ENCODE measurements around the gene MEF2A.

DNA sequence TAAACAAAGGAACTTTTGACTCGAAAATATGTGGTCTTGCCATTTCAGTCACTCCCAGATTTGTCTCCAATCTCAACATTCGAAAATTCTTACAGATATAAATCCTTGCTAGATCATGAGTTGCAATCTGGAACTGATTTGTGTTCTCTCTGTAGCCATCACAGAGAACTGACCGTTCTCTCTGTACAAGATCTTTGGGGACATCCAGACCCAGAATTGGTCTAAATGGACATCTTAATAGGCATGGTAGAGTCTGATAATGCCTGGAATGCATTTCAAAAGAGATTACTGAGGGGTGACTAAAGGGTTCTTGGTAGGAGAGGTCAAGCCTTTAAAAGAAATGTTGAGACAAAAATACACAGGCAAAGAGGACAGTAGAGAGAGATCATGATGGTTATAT lies 7.2 kb upstream of the MEF2A start:
- TF ChIP-seq EZH2 (IDR thresholded peaks at IDR 0.05; ENCODE audit: insufficient read depth, low read length): no peak
- TF ChIP-seq, protein P1, sequence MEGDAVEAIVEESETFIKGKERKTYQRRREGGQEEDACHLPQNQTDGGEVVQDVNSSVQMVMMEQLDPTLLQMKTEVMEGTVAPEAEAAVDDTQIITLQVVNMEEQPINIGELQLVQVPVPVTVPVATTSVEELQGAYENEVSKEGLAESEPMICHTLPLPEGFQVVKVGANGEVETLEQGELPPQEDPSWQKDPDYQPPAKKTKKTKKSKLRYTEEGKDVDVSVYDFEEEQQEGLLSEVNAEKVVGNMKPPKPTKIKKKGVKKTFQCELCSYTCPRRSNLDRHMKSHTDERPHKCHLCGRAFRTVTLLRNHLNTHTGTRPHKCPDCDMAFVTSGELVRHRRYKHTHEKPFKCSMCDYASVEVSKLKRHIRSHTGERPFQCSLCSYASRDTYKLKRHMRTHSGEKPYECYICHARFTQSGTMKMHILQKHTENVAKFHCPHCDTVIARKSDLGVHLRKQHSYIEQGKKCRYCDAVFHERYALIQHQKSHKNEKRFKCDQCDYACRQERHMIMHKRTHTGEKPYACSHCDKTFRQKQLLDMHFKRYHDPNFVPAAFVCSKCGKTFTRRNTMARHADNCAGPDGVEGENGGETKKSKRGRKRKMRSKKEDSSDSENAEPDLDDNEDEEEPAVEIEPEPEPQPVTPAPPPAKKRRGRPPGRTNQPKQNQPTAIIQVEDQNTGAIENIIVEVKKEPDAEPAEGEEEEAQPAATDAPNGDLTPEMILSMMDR (IDR thresholded peaks at IDR 0.05; ENCODE audit: insufficient read depth, low read depth, low read length): no peak
